Measurements from ENCODE around the gene ADH7.

DNA sequence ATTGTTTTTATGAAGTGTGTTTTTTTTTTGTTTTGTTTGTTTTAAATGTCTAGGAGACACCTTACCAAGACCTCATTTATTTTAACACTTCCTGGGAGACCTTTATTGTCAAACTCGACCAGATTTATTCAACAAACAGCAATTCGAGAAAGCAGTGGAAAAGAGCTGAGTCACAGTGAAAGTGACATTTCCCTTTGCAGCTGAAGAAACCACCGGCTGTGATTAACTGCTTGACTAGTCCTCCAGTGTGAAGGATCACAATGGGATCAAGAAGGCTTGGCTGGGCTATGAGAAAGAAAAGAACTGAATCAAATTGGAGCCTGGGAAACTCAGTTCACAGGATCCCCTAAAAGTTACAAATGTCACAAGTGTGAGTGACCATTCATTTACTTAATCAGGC is 11.9 kb upstream of the ADH7 start:
- TF ChIP-seq, protein P1, sequence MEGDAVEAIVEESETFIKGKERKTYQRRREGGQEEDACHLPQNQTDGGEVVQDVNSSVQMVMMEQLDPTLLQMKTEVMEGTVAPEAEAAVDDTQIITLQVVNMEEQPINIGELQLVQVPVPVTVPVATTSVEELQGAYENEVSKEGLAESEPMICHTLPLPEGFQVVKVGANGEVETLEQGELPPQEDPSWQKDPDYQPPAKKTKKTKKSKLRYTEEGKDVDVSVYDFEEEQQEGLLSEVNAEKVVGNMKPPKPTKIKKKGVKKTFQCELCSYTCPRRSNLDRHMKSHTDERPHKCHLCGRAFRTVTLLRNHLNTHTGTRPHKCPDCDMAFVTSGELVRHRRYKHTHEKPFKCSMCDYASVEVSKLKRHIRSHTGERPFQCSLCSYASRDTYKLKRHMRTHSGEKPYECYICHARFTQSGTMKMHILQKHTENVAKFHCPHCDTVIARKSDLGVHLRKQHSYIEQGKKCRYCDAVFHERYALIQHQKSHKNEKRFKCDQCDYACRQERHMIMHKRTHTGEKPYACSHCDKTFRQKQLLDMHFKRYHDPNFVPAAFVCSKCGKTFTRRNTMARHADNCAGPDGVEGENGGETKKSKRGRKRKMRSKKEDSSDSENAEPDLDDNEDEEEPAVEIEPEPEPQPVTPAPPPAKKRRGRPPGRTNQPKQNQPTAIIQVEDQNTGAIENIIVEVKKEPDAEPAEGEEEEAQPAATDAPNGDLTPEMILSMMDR (IDR thresholded peaks at IDR 0.05 in 2 of 3, conservative IDR thresholded peaks at IDR 0.05 in 1 of 3; ENCODE audit: borderline replicate concordance in 1 of 3, insufficient read depth in 1 of 3, low read depth in 2 of 3, low read length in 2 of 3): no peak
- TF ChIP-seq EGR1 (IDR thresholded peaks at IDR 0.05; ENCODE audit: low read depth) (no peak), POLR2AphosphoS5 (IDR thresholded peaks at IDR 0.05; ENCODE audit: low read depth, low read length) (no peak), RAD21 (IDR thresholded peaks at IDR 0.05; ENCODE audit: low read depth) (no peak), EZH2 (IDR thresholded peaks at IDR 0.05) (no peak), POLR2A (IDR thresholded peaks at IDR 0.05; ENCODE audit: borderline replicate concordance, extremely low read depth, insufficient read depth, insufficient read length) (no peak), CEBPB (IDR thresholded peaks at IDR 0.05; ENCODE audit: low read depth) (no peak)
- TF ChIP-seq, protein P2, sequence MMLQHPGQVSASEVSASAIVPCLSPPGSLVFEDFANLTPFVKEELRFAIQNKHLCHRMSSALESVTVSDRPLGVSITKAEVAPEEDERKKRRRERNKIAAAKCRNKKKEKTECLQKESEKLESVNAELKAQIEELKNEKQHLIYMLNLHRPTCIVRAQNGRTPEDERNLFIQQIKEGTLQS (IDR thresholded peaks at IDR 0.05): no peak

Measured in HCT116 (cell line).